Osteoblast (primary cell): ENCODE data around the gene RSPH9. TPM values are rescaled to one million over a fixed set of nuclear protein-coding genes. Genes with fewer than 3 reads are reported as not detected.

Experiments
- DNase-seq: peaks from one replicate; pipeline ENCODE4 v3.0.0; 2011; ENCODE audit warnings: low spot score, mixed read lengths; ENCODE audit not compliant: insufficient read length; ENCODE audit errors: missing footprints
- H2AFZ ChIP-seq: 2 replicates; pipeline ENCODE4 v1.6.0; 2011; ENCODE audit warnings: mild to moderate bottlenecking, low read length
- H3K27ac ChIP-seq: 2 replicates; pipeline ENCODE4 v1.5.1; 2011; ENCODE audit warnings: mild to moderate bottlenecking, low read depth, low read length, moderate library complexity
- H3K27me3 ChIP-seq: 2 replicates; pipeline ENCODE4 v1.6.0; 2012; ENCODE audit warnings: mild to moderate bottlenecking, control low read depth, inconsistent platforms, low read length, moderate library complexity; ENCODE audit not compliant: insufficient read depth
- H3K36me3 ChIP-seq: 2 replicates; pipeline ENCODE4 v1.5.1; 2011; ENCODE audit warnings: mild to moderate bottlenecking, low read length, control low read depth, moderate library complexity; ENCODE audit not compliant: insufficient read depth
- H3K4me1 ChIP-seq: 2 replicates; pipeline ENCODE4 v1.5.1; 2011; ENCODE audit warnings: mild to moderate bottlenecking, low read length, control low read depth, moderate library complexity; ENCODE audit not compliant: insufficient read depth
- H3K4me2 ChIP-seq: 2 replicates; pipeline ENCODE4 v1.6.0; 2011; ENCODE audit warnings: mild to moderate bottlenecking, low read length; ENCODE audit not compliant: insufficient read depth
- H3K4me3 ChIP-seq: fragments of 200-600 bp; sonication (generic); 3 replicates; pipeline ENCODE4 v1.5.1; 2012; ENCODE audit warnings: mild to moderate bottlenecking, low read length, inconsistent platforms; ENCODE audit not compliant: insufficient read depth
- H3K79me2 ChIP-seq: 2 replicates; pipeline ENCODE4 v1.6.0; 2012; ENCODE audit warnings: mild to moderate bottlenecking, low read length, control low read depth, inconsistent platforms; ENCODE audit not compliant: insufficient read depth
- H3K9me3 ChIP-seq: 2 replicates; pipeline ENCODE4 v1.5.1; 2011; ENCODE audit warnings: low read depth, low read length, control low read depth
- H4K20me1 ChIP-seq: 2 replicates; pipeline ENCODE4 v1.6.0; 2012; ENCODE audit warnings: mild to moderate bottlenecking, low read length, control low read depth; ENCODE audit not compliant: insufficient read depth
- CTCF ChIP-seq: IDR thresholded peaks from 2 replicates; pipeline ENCODE4 v1.5.1; 2011; ENCODE audit warnings: mild to moderate bottlenecking, low read depth, low read length, moderate library complexity; ENCODE audit errors: extremely low read depth
- total RNA-seq: library from RNA; depleted of rRNA; stranded (reverse); fragments of >200 nt; gene quantifications from 2 replicates; pipeline ENCODE4 v1.2.3, GENCODE V29; 2012

The RSPH9 gene
- total RNA-seq: under 0.01 and 0.36 TPM in 2 replicates

DNA sequence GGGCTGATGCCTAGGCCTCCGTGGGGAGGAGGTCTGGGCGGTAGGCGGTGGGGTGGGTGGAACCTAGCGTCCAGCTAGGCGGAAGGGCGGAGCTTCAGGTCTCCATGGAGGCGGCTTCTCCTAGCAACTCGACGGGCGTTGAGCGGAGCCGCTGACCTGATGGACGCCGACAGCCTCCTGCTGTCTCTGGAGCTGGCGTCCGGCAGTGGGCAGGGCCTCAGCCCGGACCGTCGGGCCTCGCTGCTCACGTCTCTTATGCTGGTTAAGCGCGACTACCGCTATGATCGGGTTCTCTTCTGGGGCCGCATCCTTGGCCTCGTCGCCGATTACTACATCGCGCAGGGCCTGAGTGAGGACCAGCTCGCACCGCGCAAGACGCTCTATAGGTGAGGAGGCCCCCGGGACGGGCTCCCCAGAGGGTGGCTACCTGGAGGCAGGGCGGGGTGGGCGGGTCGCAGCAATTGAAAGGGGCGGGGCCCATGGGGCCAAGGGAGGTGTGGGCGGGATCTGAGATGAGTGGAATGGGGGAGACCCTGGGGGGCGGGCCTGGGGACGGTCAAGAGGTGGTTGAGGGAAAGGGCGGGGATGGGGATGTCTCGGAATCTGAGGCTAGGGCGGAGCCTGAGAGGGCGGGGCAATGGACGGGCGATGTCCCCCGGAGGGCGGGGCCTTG is at the start of gene RSPH9:
RSPH9 (plus strand) TSS at position 97 of the 673 bp plus-strand sequence; CDS start at position 160, 63 bp downstream.
- H4K20me1 ChIP-seq: peaks cover 8% of the 10 kb centered on the region
- no peak for TF ChIP-seq CTCF

GRCh38 chr6:43600595-43600994 is 44.2 kb upstream of the RSPH9 start:
- no peaks in the 10 kb centered on the region for H3K27me3 ChIP-seq
- peaks cover 2% of the 10 kb centered on the region for H3K79me2 ChIP-seq
- DNase-seq: no peak
- peaks cover 65% of the 10 kb centered on the region for H3K36me3 ChIP-seq
- H3K9me3 ChIP-seq: no peaks in the 10 kb centered on the region
- no peak overlapping the region for H3K4me2 ChIP-seq
- peaks cover 7% of the 10 kb centered on the region for H3K4me1 ChIP-seq
- H4K20me1 ChIP-seq: no peaks in the 10 kb centered on the region
- no peak overlapping the region for H3K27ac ChIP-seq
- no peak for TF ChIP-seq CTCF
- no peak overlapping the region for H3K4me3 ChIP-seq
- no peak overlapping the region for H2AFZ ChIP-seq

More for the DNA sequence above, at the start of gene RSPH9:
- peak; percentile 91 for DNase-seq
- Histone ChIP-seq H3K4me3 (peak within 1 kb of the TSS; percentile 72), H3K4me1 (no peaks in the 10 kb centered on the region), H2AFZ (peak within 1 kb of the TSS; percentile 92), H3K36me3 (peaks cover 15% of the 10 kb centered on the region), H3K9me3 (no peaks in the 10 kb centered on the region), H3K27ac (no peak within 1 kb of the TSS), H3K27me3 (no peaks in the 10 kb centered on the region), H3K79me2 (peaks cover 8% of the 10 kb centered on the region), H3K4me2 (peak within 1 kb of the TSS; percentile 77)

- Histone ChIP-seq H3K4me1 (peaks cover 12% of the 10 kb centered on the region), H3K4me3 (no peak overlapping the region), H3K4me2 (peak overlapping the region; percentile 9), H3K27ac (peak overlapping the region; percentile 59), H3K79me2 (no peaks in the 10 kb centered on the region), H2AFZ (no peak overlapping the region), H3K27me3 (no peaks in the 10 kb centered on the region), H4K20me1 (no peaks in the 10 kb centered on the region), H3K36me3 (peaks cover 60% of the 10 kb centered on the region), H3K9me3 (no peaks in the 10 kb centered on the region)
- peak; percentile 55 for DNase-seq
- TF ChIP-seq CTCF: no peak
Measured at GRCh38 chr6:43604174-43604573, 40.7 kb upstream of the RSPH9 start.

- no peak overlapping the region for H3K4me3 ChIP-seq
- H3K36me3 ChIP-seq: peaks cover 61% of the 10 kb centered on the region
- H3K27me3 ChIP-seq: no peaks in the 10 kb centered on the region
- no peak for DNase-seq
- H4K20me1 ChIP-seq: peaks cover 2% of the 10 kb centered on the region
- no peaks in the 10 kb centered on the region for H3K9me3 ChIP-seq
- peaks cover 16% of the 10 kb centered on the region for H3K4me1 ChIP-seq
- H2AFZ ChIP-seq: no peak overlapping the region
- H3K4me2 ChIP-seq: no peak overlapping the region
- no peaks in the 10 kb centered on the region for H3K79me2 ChIP-seq
- no peak overlapping the region for H3K27ac ChIP-seq
- no peak for TF ChIP-seq CTCF
Measured at GRCh38 chr6:43606019-43606418, 38.8 kb upstream of the RSPH9 start.
